NCI-H1105 (cell line): ENCODE data around the gene CDH23.
A peak's percentile ranks its signal among the peaks of the same experiment; 100 is the strongest.

ENCODE experiments used
- DNase-seq: peaks from one replicate; lab custom pipeline; 2025; lab: John Stamatoyannopoulos, UW

CDH23 gene

DNA sequence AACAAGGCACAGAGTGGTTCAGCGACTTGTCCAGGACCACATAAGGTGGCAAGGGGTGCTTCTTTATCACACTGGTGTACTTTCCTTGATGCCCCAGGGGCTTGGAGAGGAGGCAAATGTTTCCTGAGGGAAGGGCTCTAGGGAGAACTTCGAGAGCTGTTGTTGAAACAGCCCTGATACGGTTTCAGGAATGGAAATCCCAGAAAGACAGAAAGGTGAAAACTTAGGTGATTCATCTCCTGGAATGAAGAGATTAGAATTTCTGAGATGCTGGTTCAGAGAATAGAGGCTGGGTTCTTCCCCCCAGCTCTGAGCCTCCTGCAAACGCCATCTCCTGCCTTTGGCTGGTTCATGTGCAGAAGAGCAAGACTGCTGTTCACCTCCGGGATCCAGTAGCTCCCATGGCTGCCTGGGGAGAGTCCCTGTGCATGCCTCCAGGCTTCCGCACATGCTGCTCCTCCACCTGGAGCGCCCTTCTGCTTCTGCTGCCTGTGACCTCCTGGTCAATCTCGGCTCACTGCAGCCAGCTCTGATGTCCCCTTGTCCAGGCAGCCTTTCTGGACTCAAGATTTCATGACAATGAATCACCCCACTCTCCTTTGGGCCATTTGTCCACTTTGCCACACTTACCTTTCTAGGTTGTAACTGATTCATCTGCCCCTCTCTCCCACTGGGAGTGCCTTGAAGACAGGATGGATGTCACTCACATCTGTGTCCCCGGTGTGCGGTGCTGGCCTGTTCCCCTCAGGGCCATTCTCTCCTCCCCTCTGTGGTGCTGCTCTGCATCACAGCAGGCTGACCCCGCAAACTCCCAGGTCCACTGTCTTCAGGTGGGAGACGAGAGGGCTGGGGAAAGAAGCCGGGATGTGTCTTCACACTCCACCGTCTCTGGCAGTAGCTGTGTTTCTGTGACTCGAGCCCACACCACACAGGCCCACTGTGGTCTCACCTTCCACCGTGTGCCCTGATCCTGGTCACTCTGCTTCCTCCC, 3.6 kb upstream of the CDH23 start:
- DNase-seq, result no peak

DNA sequence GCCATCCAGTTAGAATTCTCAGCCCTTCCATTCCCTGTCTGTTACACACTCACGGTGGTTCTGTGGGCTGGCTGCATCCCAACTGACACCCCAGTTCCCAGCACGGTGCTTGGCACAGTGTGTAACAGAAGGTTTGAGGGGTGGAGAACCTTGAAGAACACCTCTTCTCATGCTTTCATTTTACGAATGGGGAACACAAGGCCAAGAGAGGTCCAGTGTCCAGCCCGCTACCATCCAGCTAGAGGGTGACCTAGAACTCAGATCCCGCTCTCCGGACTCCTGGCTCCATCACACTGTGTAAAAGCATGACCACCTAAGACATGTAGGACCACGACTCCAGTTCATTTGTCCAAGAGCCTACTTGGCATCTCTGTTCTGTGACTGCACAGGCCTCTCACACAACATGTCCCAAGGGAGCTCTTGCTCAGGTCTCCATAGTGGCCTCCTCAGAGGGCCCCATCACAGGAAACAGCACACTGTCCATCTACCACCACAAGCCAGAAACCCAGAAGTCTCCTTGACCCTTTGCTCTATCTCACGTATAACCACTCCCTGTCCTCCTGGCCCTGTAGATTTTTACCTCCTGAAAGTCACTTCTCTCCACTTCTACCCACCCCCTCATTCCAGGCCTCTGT, 2.8 kb upstream of the CDH23 start:
- DNase-seq, result no peak

DNA sequence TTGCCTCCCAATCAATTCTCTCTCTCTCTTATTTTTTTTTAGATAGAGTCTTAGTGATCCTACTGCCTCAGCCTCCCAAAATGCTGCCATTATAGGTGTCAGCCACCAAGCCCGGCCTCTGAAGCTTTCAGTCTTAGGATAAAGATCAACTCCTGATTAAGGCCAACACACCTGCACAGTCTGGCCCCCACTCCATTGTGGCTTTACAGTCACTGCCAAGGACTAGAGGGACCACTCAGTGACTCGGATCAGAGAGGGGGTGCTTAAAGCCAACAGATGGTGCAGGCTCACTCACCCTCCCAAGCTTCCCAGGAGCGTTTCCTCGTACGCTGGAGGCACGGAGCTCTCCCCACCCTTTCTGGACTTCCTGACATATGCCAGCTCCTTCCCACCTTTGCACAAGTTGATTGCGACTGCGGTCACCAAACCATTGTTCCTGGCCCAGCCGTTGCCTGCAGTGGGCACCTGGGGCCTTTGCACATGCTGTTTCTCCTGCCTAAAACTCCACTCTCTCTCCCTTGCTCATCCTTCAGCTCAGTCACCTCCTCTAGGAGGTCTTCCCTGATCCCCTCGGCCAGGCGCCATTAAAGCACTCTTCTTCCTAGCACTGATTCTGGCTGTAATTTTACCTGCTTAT, 1.7 kb upstream of the CDH23 start:
- no peak for DNase-seq

DNA sequence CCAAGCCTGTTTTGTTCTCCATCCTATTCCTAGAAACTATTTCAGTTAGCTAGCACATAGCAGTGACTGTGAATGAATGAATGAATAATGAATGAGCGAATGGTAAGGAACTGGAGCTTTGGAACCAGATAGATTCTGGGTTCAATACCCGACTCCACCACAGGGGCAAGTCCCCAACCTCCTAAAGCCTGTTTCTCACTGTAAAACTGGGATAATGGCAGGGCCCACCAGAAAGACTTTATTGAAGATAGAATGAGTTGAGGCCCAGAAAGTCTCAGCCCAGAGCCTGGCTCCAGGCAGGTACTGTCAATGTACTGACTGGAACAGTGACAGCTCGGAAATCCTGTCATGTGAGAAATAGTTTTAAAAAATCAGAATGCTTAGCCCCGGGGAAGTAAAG, 1.1 kb upstream of the CDH23 start:
- DNase-seq, result no peak

DNA sequence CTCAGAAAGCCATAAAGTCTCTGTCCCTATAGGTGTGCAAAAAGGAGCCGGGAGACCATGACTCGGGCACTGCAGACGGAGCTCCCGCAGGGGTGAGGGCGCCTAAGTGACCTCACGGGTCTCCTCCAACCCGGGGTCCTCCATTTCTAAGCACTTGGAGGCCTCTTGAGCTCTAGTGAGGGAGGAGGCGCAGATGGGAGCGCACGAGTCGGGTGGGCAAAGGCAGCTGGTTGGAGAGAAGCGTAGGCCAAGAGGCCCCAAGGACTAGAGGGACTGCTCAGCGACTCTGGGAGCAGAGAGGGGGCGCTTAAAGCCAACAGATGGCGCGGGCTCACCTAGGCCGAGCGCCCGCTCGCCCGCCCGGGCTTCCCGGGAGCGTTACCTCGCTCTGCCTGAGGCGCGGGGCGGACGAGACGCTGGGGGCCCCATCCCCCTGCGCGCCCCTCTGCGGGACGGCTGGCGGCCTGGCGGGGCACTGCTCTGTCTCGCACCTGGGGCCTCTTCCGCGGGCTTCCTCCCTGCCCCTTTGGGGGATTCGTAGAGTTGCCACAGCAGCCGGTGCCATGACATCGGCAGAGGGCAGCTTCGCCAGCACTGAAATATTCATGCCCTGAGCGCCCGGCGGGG, 523 bp upstream of the CDH23 start:
- DNase-seq, result peak; percentile 54

DNA sequence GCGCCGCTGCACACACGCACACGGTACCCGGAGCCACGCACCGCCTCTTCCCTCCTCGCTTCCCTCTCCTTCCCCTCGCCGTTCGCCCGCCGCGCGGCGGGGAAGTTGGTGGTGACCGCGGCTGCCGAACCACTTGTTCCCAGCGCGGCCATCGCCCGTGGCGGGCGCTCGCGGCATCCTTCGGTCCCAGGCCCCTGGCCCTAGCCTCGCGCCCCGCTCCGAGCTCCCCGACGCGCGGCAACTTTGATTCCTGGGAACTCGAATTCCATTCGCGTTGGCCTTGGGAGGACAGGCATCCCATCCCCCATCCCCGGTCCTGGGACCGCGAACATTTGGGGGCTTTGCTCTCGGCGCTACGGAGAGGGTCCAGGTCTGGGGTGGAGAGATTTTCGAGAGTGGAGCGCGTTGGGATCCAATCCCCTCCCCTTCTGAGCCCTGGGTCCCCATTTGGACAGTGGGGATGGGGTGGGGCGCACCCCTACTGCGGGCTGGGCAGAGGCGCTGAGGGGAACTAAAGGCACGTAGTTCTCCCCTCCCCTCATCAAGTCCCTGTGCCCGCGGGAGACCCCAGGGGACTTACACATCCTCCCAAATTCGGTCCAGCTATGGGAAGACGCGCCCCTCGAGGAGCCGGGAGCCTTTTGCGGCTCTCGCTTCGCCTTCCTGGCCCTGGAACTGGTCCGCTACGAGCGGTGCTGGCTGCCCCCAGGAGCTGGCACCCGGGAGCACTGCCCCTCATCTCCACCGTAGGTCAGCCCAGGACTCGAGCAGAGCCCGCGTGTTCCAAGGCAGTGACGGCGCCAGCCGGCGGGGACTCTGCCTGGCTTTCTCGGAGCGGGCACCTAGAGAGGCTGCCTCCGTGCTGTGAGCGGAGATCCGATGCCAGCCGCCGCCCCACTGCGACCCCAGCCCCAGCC, 834 bp downstream of the CDH23 start:
- DNase-seq, result no peak

DNA sequence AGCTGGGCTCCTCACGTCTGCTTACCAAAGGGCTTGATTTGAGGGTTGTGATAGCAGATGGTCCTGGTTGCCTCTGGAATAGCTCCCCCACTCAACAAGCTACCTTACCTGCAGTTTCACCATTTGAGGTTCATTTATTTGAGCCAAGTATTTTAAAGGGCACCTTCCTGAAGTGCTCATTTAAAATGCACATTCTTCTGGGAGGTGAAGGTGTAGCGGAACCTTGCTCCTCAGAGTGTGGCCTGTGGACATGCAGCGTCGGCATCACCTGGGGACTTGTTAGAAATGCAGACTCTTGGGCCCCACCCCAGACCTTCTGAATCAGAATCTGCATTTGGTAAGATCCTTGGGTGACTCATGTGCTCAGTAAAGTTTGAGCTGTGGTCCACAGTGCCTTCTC, 2.3 kb downstream of the CDH23 start:
- DNase-seq, result no peak

DNA sequence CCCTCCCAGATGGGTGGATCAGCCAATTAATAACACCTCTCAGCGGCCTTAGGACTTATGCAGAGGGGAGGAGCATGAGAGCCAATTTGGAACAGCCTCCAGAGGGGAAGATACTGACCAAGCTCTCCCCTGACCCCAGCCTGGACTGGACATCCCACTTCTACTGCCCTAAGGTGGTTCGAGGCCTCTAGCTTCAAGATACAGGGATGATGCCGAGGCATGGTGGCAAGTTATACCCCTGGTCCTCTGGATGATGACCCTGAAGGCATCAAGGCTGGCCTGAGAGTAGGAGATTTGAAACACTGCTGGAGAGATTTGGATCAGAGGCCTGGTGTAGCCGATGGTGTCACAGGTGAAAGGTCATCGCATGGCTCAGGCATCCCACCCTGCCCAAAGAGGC, 3.2 kb downstream of the CDH23 start:
- DNase-seq, result no peak

DNA sequence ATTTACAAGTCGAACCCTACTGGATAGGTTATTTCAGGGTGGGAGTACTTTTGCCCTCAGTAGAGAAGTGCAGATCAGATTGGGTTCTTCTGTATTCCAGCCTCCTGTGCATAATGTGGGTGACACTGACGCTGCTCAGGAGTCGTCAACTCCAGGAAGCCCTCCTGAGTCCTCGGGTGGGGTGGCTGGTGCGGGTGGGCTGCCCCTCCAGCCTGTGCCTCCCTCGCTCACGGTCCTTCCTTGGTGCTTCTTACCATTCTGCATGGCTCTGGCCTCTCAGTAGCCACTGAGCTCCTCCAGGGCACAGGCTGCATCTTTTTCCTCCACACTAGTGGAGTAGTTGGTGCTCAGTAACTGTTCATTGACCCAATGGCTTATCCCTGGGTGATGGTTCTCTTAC, 4.3 kb downstream of the CDH23 start:
- no peak for DNase-seq

DNA sequence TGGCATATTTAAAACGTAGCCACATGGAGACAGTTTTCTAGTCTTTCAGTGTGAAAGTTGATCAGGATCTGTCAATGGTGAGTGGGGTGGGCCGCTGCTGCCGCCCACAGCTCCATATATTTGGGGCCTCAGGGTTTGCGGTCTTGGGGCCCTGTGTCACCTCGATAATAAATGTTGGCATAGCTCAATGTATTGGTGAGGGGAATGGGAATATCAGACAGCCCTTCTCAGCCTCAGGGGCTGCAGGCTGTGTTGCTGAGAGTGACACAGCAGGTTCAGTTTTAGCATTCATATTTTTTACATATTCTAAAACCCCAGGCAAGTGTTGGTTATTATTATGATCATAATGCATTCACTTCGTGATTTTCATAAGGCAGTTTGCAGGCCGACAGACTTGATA, 5.3 kb downstream of the CDH23 start:
- no peak for DNase-seq

DNA sequence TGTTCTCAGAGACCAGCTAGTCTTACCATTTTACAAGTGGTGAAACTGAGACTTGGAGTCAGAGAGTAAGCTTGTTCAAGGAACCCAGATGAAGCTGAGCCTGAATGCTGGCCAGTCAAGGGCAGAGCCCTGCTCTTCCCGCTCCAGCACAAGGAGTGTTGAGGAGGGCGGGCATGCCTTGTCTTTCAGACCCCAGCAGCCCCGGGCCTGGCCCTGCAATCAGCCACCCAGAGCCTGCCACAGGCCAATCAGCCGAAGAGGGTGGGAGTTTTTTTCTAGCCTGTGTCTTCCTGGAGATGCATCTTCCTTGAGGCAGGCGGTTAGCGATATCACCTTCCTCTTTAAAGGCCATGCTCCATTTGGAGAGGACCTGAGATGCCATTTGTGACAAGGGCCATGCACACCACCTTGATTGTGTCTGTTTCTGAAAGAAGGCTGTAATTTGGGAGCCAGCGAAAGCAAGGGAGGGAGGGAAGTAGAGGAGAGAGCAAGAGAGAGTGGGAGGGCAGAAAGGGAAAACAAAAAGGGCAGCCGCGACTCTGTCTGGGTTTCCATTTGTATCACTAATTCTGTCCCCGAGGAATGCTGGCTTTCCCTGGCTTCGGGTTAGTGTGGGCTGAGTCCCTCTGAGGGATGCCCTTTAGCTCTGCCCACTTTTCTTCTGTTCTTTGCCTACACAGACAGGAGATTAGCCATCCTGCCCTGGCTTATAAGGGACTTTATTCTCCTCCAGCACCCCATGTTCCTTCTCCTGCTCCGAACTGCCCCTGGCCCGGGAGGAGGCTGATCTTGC, 8.0 kb downstream of the CDH23 start:
- no peak for DNase-seq

DNA sequence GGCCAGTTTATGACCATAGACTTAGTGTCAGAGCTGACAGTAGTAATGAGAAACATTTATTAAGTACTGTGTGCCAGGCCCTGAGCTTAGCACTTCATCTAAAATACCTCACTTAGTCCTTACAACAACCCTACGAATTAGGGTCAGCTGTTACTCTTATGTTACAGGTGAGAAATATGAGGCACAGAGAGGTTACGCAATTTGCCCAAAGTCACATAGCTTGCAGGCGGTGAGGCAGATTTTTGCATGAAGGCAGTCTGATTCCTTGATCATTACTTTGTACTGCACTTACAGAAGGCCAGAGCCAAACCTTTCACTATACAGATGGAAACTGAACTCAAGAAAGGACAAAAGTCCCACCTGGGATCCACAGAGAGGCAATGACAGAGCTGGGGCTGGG, 10.2 kb downstream of the CDH23 start:
- DNase-seq, result no peak

DNA sequence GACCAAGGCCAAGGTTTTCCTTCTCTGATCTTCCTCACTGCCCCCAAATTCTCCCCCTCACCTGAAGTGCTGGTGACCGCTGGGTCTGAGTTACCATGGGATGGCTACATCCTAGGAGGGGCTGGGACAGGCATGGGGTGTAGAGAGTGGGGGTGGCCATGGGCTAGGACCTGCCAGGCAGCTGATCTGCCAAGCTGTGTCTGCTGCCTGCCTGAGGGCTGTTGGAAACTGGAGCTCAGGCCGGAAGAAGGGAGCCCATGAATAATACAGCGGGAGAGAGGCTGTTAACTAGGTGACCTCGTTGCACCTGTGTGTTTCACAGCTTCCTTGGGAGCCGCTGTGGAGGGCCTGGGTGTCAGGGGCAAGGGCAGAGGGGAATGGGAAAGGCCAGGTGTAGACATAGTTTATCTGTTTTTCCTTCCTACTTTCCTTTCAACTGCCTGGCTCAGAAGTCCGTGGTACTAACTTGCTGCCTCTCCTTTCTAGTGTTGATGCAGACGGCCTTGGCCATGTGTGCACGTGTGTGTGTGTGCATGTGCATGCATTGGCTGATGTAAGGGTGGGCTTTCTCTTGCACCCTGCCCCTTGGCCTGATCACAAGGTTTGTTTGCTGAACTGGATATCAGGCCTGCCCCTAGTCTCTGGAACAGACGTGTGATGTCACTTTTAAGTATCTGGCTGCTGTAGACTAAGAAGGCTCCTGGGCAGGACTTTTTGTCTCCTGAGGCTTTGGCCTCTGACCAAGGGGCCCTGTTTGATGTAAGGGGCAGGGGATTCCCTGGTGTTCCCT, 11.9 kb downstream of the CDH23 start:
- DNase-seq, result no peak

DNA sequence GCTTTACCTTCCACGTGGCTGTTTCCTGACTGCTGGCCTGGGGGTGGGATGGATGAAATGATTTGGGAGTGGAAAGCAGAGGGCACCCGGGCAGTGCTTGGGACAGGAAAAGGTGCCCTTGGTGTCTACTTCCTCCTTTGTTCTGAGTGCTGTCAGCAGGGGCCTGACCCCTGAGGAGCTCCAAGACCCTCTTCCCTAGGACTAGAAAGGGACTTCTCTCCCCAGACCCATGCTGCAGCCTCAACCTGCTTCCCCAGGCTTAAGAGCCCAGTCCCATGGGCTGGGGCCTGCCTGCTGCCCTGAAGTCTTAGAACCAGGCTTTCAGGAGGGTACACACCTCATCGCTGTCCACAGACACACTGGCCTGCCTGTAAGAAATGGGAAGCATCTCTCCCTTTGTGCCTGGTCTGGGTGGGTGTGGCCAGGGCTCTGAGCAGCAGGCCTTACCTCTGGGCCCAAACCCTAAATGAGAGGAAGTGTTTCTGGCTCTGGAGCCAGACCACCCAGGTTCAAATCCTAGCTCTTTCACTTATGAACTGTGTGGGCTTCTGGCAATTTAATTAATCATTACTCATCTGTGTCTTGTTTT, 12.9 kb downstream of the CDH23 start:
- no peak for DNase-seq

DNA sequence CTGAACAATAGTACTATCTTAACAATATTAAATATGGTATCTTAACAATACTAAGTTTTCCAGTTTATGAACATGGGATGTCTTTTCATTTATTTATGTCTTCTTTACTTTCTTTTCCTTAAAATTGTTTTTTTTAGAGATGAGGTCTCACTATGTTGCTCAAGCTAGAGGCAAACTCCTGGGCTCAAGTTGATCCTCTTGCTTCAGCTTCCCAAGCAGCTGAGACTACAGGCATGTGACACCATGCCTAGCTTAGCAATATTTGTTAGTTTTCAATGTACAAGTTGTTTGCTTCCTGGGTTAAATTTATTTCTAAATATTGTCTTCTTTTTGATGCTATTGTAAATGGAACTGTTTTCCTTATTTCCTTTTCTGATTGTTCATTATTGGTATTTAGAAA, 16.9 kb downstream of the CDH23 start:
- no peak for DNase-seq

DNA sequence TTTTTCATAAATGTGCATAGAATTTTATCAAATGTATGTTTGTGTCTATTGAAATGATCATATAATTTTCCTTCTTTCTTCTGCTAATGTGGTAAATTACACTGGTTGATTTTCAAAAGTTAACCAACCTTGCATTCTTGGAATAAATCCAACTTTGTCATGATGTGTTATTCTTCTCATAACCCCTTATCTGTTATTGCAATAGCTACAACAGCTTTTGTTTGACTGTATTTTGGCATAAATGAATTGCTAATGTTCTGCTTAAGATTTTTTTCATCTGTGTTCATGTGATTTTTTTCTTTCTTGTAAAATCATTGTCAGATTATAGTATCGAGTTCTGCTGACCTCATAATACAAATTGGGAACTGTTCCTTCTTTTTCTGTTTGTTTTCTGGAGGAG, 17.6 kb downstream of the CDH23 start:
- no peak for DNase-seq

DNA sequence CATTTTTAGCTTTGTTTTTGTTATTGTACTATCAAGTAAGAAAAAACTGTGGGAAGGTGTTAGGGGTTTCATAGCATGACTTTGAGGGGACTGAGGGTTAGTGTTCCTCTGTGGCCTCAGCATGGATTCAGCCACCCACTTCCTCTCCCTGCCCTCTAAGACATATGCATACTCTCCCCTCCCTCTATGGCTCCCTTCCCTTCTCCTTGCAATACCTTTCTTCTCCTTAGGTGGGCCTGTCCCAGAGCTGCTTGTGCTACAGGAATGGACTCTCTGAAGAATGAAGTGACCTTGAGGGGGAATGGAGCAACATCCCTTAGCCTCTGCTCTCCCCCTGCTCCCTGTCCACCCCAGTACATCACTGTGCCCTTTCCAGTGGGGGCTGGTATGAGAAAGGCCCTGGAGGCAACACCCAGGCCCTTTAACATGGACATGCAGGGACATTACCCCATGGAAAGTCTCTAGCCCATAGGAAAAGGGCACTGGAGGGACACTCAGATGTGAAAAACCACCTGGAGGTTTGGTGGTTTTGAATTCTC, 22.4 kb downstream of the CDH23 start:
- no peak for DNase-seq

DNA sequence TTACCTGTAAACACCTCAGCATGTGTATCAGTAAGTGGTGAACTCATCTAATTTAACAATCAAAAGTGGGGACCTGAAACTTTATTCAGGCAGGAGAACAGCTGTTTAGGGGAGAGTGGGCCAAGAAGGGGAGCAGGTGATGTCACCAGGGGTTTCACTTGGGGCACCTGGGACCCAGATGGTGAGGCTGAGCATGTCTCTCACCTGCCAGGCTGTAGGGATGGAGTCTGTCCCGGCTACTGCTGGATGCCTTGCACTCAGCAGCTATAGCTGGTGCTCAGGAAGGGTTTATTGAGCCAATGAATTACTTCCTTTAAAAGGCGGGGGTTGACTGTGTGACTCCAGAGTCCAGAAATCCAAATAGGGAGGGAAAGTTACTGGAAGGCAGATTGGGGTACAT, 23.0 kb downstream of the CDH23 start:
- no peak for DNase-seq

DNA sequence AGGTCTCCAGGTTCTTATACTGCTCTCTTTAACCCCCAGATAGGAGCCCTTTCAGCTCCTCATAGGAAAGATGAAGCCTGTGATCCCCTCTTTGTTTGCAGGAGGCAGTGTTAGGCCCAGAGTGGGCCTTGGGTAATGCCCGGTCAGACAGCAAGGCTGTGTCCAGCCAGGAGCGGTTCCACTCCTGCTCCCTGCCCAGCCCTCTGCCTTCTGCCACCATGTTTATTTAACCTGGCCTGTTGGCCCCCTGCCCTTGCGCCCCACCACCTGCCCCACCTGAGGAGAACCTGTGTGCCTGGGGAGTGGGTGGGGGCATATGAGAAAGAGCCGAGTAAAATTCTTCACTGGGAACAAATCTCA, 24.3 kb downstream of the CDH23 start:
- DNase-seq, result no peak
